Right ventricle myocardium superior (tissue), 1 donor: ENCODE measurements around the gene PCGF2. TPM values are rescaled to one million over a fixed set of nuclear protein-coding genes. Genes with fewer than 3 reads are reported as not detected.
A peak's percentile ranks its signal among the peaks of the same experiment; 100 is the strongest.

ENCODE experiments used
- ATAC-seq: fragments of 200-7000 bp; cut with Tn5 transposase; one replicate; pipeline ENCODE4 v1.9.1; 2020; ENCODE audit warnings: mild to moderate bottlenecking; ENCODE audit not compliant: poor library complexity
- DNase-seq: peaks from one replicate; pipeline ENCODE4 v3.0.0-alpha.2; 2020
- intact Hi-C: fragments of 100-400 bp; cut with DNase I; formaldehyde crosslinking; loops from one replicate; pipeline ENCODE4 v1.11.2; 2022
- microRNA-seq: library from miRNA; unstranded; fragments of <30 nt; microRNA quantifications from one replicate; pipeline ENCODE4 v1.2.0, GENCODE V29; 2020
- total RNA-seq: library from RNA; stranded (reverse); fragmentation: NEBNext Ultra II Directional; extraction: Animal tissue kit (Norgen Biotek cat#: 25700); gene quantifications from one replicate; pipeline ENCODE4 v1.2.1, GENCODE V29; 2021
- donor health status: DM: no; HTN: yes; CAD: no; lungs with severe emphysema.

PCGF2 gene
- total RNA-seq, 1 donor from 2014 or later = 22.2 TPM

GRCh38 chr17:38690386-38690785 lies 57.8 kb downstream of the PCGF2 start:
- ATAC-seq (no peak), DNase-seq (no peak)
- intact Hi-C loops = no loop called here

GRCh38 chr17:38687286-38687685 lies 60.9 kb downstream of the PCGF2 start:
- intact Hi-C loops = no loop called here
- no peak for DNase-seq
- no peak for ATAC-seq

DNA sequence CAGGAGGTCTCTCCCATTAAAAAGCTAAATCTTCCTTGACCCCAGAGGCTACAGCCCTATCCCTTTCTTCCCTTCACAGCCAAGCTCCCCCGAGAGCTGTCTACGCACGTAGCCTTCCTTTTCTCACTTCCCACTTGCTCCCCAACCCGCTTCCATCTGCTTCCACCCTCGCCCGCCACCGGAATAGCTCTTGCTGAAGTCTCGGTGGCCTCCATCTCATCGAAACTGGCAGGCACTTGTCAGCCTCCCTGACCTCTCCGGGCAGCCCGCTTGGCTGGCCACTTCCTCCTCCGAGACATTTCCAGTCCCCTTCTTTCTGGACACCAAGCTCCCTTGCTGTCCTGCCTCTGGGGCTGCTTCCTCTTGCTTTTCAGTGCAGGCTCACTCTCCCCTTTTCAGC lies 62.6 kb downstream of the PCGF2 start:
- peak; percentile 41 for ATAC-seq
- peak; percentile 57 for DNase-seq
- intact Hi-C loops = no loop called here

Small RNAs within 50 kb of the gene (microRNA-seq; reads per million reads assigned to microRNA genes)
- gene MIR4726 = not detected
- not detected for gene MIR4734

Other genes starting within 250 kb of the PCGF2 start
- gene SRCIN1, start 142.4 kb downstream of the PCGF2 start, total RNA-seq = 2.3 TPM
- 0.46 TPM for gene EPOP, start 73.4 kb downstream of the PCGF2 start, total RNA-seq
- 71.9 TPM for gene MLLT6, start 43.1 kb downstream of the PCGF2 start, total RNA-seq
- gene CISD3, start 18.0 kb downstream of the PCGF2 start, total RNA-seq = 82.5 TPM
- gene PSMB3, start 4.4 kb upstream of the PCGF2 start, total RNA-seq = 154 TPM
- gene PIP4K2B, start 51.2 kb upstream of the PCGF2 start, total RNA-seq = 41.9 TPM
- gene CWC25, start 77.0 kb upstream of the PCGF2 start, total RNA-seq = 7.6 TPM
- 767 TPM for gene RPL23, start 105.4 kb upstream of the PCGF2 start, total RNA-seq
- 31.7 TPM for gene LASP1, start 121.7 kb upstream of the PCGF2 start, total RNA-seq
- not detected for gene FBXO47, start 219.1 kb upstream of the PCGF2 start, total RNA-seq